Erythroblast (primary cell): ENCODE data around the gene HERC3.

Experiments
- GATA1 ChIP-seq: IDR thresholded peaks from 2 replicates; pipeline ENCODE4 v1.6.1; 2011; ENCODE audit warnings: low read depth, mild to moderate bottlenecking, control low read depth, low read length, moderate library complexity
- POLR2A ChIP-seq: IDR thresholded peaks from 2 replicates; pipeline ENCODE4 v1.6.1; 2011; ENCODE audit warnings: mild to moderate bottlenecking, low read length

GRCh38 chr4:88675543-88675942 lies 83.3 kb downstream of the HERC3 start:
- TF ChIP-seq POLR2A (no peak), GATA1 (no peak)
